Ascending aorta (tissue), 2 donors: ENCODE data around the gene RARRES1. TPM values are rescaled to one million over a fixed set of nuclear protein-coding genes. Genes with fewer than 3 reads are reported as not detected.

ENCODE experiments used
- DNase-seq, 2 donors: peaks; one replicate each; pipeline ENCODE4 v3.0.0-alpha.2; 2019; ENCODE audit warnings: low spot score in 2 of 2
- H3K27ac ChIP-seq, 2 donors: fragments of 200-600 bp; sonication (generic); one replicate each; pipeline ENCODE4 v1.5.1; 2016 to 2017; ENCODE audit warnings: mild to moderate bottlenecking in 1 of 2
- H3K27me3 ChIP-seq: fragments of 200-600 bp; sonication (generic); one replicate; pipeline ENCODE4 v1.5.1; 2017
- H3K36me3 ChIP-seq, 2 donors: fragments of 200-600 bp; sonication (generic); one replicate each; pipeline ENCODE4 v1.5.1; 2016
- H3K4me1 ChIP-seq, 2 donors: fragments of 200-600 bp; sonication (generic); one replicate each; pipeline ENCODE4 v1.5.1; 2016 to 2017; ENCODE audit warnings: mild to moderate bottlenecking in 1 of 2
- H3K4me3 ChIP-seq, 2 donors: fragments of 200-600 bp; sonication (generic); one replicate each; pipeline ENCODE4 v1.5.1; 2016 to 2017; ENCODE audit warnings: mild to moderate bottlenecking in 1 of 2
- H3K9me3 ChIP-seq, 2 donors: fragments of 200-600 bp; sonication (generic); one replicate each; pipeline ENCODE4 v1.5.1; 2016
- CTCF ChIP-seq, 3 experiments: fragments of 200-600 bp in 2 of 3; fragments of 450-650 bp in 1 of 3; sonication (generic) in 2 of 3; IDR thresholded peaks; one replicate each; pipeline ENCODE4 v1.5.1; 2016 to 2019; ENCODE audit warnings: antibody characterized with exemption in 3 of 3, mild to moderate bottlenecking in 1 of 3, moderate library complexity in 1 of 3
- intact Hi-C: fragments of 100-400 bp; cut with DNase I; formaldehyde crosslinking; loops from one replicate; pipeline ENCODE4 v1.15.1; 2023
- total RNA-seq: library from RNA; depleted of rRNA; stranded (reverse); fragments of >200 nt; gene quantifications from one replicate; pipeline ENCODE4 v1.1.0, GENCODE V29; 2016

Gene RARRES1
- total RNA-seq, 1 donor from 2014 or later, result 520 TPM

GRCh38 chr3:158723991-158724390, 8.3 kb downstream of the RARRES1 start:
- Histone ChIP-seq H3K27ac (peak overlapping the region; percentile 77 to 78), H3K4me1 (peaks cover 3 to 31% of the 10 kb centered on the region in 2 donors), H3K4me3 (no peak overlapping the region), H3K9me3 (no peaks in the 10 kb centered on the region), H3K36me3 (no peaks in the 10 kb centered on the region), H3K27me3 (no peaks in the 10 kb centered on the region)
- DNase-seq, result no peak
- no peak for TF ChIP-seq CTCF (IDR thresholded peaks at IDR 0.05)
- intact Hi-C loops, result no loop called here

- DNase-seq, result no peak
- H3K27ac ChIP-seq, result peak overlapping the region; percentile 77 to 78
Measured at GRCh38 chr3:158722108-158722507, 10.1 kb downstream of the RARRES1 start.

GRCh38 chr3:158718490-158719170, 13.6 kb downstream of the RARRES1 start:
- intact Hi-C loops, result loop anchor here (10.0 kb wide), 1 partner anchor 1544 kb away; no protein-coding TSS in a partner anchor
- Histone ChIP-seq H3K4me3 (no peak overlapping the region), H3K27me3 (no peaks in the 10 kb centered on the region), H3K36me3 (no peaks in the 10 kb centered on the region), H3K9me3 (no peaks in the 10 kb centered on the region), H3K27ac (no peak overlapping the region), H3K4me1 (peaks cover 3 to 14% of the 10 kb centered on the region in 2 donors)
- DNase-seq, result no peak
- TF ChIP-seq CTCF (IDR thresholded peaks at IDR 0.05), result no peak

More at GRCh38 chr3:158722108-158722507, 10.1 kb downstream of the RARRES1 start:
- no peak overlapping the region for H3K4me3 ChIP-seq
- no peak for TF ChIP-seq CTCF (IDR thresholded peaks at IDR 0.05)
- H3K27me3 ChIP-seq, result no peaks in the 10 kb centered on the region
- peaks cover 3 to 28% of the 10 kb centered on the region in 2 donors for H3K4me1 ChIP-seq
- no peaks in the 10 kb centered on the region for H3K36me3 ChIP-seq
- intact Hi-C loops, result no loop called here
- no peaks in the 10 kb centered on the region for H3K9me3 ChIP-seq

- DNase-seq, result no peak
- Histone ChIP-seq H3K4me3 (no peak overlapping the region), H3K36me3 (no peaks in the 10 kb centered on the region), H3K9me3 (no peaks in the 10 kb centered on the region), H3K27ac (no peak overlapping the region), H3K4me1 (peaks cover 0 to 12% of the 10 kb centered on the region in 2 donors), H3K27me3 (no peaks in the 10 kb centered on the region)
- intact Hi-C loops, result loop anchor here (10.0 kb wide), 1 partner anchor 1543 kb away; no protein-coding TSS in a partner anchor
- TF ChIP-seq CTCF (IDR thresholded peaks at IDR 0.05), result no peak
Measured at GRCh38 chr3:158717576-158717975, 14.7 kb downstream of the RARRES1 start.

GRCh38 chr3:158713094-158713499, 19.2 kb downstream of the RARRES1 start:
- Histone ChIP-seq H3K27me3 (no peaks in the 10 kb centered on the region), H3K36me3 (peaks cover 5 to 7% of the 10 kb centered on the region in 2 donors), H3K9me3 (no peaks in the 10 kb centered on the region), H3K4me3 (no peak overlapping the region), H3K27ac (peak overlapping the region; percentile 53 to 64), H3K4me1 (peaks cover 5 to 20% of the 10 kb centered on the region in 2 donors)
- no peak for TF ChIP-seq CTCF (IDR thresholded peaks at IDR 0.05)
- DNase-seq, result peak in 1 of 2 donors; percentile 80
- intact Hi-C loops, result loop anchor here (10.0 kb wide), 1 partner anchor 1538 kb away; no protein-coding TSS in a partner anchor
